ENCODE data around the gene IFITM2. TPM values are rescaled to one million over a fixed set of nuclear protein-coding genes. Genes with fewer than 3 reads are reported as not detected.

Gene IFITM2
- total and polyA plus RNA-seq, 2 donors, result 305 to 467 TPM

DNA sequence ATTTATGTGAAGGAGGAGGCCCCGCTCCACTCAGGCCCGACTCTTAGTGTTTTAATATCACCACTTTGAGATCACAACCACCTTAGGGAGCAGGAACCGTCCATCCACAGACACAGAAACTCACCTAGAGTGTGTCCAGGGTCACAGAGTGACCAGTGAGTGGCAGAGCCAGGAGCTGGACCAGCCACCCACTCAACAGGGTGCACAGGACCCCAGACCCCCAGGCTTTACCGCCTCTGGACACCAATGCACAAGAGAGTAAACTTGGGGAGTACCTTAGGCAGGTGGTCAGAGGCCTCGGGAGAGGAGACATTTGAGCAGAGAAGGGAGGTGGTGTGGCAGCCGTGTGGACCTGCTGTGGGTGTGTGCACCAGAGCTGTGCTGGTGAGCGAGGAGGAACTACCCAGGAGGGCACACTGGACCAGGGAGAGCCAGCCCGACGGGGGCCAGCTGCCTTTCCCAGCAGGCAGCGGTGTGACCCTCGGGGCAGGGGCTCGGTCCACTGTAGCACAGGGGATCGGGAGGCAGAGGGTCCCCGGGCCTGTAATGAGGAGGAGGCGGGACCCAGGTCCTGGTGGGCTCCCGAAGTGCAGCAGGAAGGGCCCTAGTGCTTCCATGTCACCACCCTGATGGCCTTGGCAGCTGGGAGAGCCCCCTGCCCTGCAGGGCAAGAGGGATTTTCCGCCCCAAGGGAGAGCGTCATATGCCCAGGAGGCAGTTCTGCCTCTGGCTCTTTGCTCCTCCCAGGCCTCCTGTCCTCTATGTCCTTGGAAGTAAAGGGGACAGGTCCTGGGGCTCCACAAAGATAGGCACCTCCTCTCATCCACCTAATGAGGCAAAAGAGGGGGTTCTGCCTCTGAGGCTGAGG, 36.9 kb upstream of the IFITM2 start:
- peak overlapping the region in 1 of 2 donors; percentile 66 for H3K27ac ChIP-seq (ENCODE audit: low read depth in 1 of 2, low read length in 1 of 2)
- H3K4me3 ChIP-seq (ENCODE audit: low read length in 2 of 2), result no peak overlapping the region
- peaks cover 0 to 7% of the 10 kb centered on the region in 2 donors for H3K9me3 ChIP-seq (ENCODE audit: control insufficient read depth in 2 of 2, insufficient read depth in 1 of 2, low read length in 1 of 2)
- DNase-seq (ENCODE audit: low read depth in 6 of 9, low spot score in 9 of 9), result no peak
- H3K27me3 ChIP-seq (ENCODE audit: control insufficient read depth in 2 of 2, insufficient read depth in 1 of 2, low read length in 1 of 2), result peaks cover 0 to 4% of the 10 kb centered on the region in 2 donors
- H3K4me1 ChIP-seq (ENCODE audit: control insufficient read depth in 2 of 2, insufficient read depth in 2 of 2, low read length in 2 of 2), result peaks cover 12 to 34% of the 10 kb centered on the region in 2 donors
- 88% methylated on average over 18 of the region's 18 CpGs for WGBS
- H3K36me3 ChIP-seq (ENCODE audit: control insufficient read depth in 2 of 2, insufficient read depth in 2 of 2, low read length in 1 of 2), result peaks cover 0 to 3% of the 10 kb centered on the region in 2 donors

GRCh38 chr11:271319-271715, 36.3 kb upstream of the IFITM2 start:
- WGBS, result 86% methylated on average over 8 of the region's 8 CpGs
- no peak overlapping the region for H3K27ac ChIP-seq (ENCODE audit: low read depth in 1 of 2, low read length in 1 of 2)
- H3K4me3 ChIP-seq (ENCODE audit: low read length in 2 of 2), result no peak overlapping the region
- H3K36me3 ChIP-seq (ENCODE audit: control insufficient read depth in 2 of 2, insufficient read depth in 2 of 2, low read length in 1 of 2), result peaks cover 0 to 3% of the 10 kb centered on the region in 2 donors
- H3K4me1 ChIP-seq (ENCODE audit: control insufficient read depth in 2 of 2, insufficient read depth in 2 of 2, low read length in 2 of 2), result peaks cover 12 to 34% of the 10 kb centered on the region in 2 donors
- DNase-seq (ENCODE audit: low read depth in 6 of 9, low spot score in 9 of 9), result no peak
- H3K27me3 ChIP-seq (ENCODE audit: control insufficient read depth in 2 of 2, insufficient read depth in 1 of 2, low read length in 1 of 2), result peaks cover 0 to 4% of the 10 kb centered on the region in 2 donors
- peaks cover 0 to 3% of the 10 kb centered on the region in 2 donors for H3K9me3 ChIP-seq (ENCODE audit: control insufficient read depth in 2 of 2, insufficient read depth in 1 of 2, low read length in 1 of 2)

- Histone ChIP-seq H3K9me3 (ENCODE audit: control insufficient read depth in 2 of 2, insufficient read depth in 1 of 2, low read length in 1 of 2) (no peaks in the 10 kb centered on the region), H3K36me3 (ENCODE audit: control insufficient read depth in 2 of 2, insufficient read depth in 2 of 2, low read length in 1 of 2) (peaks cover 0 to 3% of the 10 kb centered on the region in 2 donors), H3K4me3 (ENCODE audit: low read length in 2 of 2) (no peak overlapping the region), H3K27me3 (ENCODE audit: control insufficient read depth in 2 of 2, insufficient read depth in 1 of 2, low read length in 1 of 2) (peaks cover 0 to 8% of the 10 kb centered on the region in 2 donors), H3K4me1 (ENCODE audit: control insufficient read depth in 2 of 2, insufficient read depth in 2 of 2, low read length in 2 of 2) (peaks cover 12 to 32% of the 10 kb centered on the region in 2 donors), H3K27ac (ENCODE audit: low read depth in 1 of 2, low read length in 1 of 2) (no peak overlapping the region)
- 97% methylated on average over 22 of the region's 22 CpGs for WGBS
- no peak for DNase-seq (ENCODE audit: low read depth in 6 of 9, low spot score in 9 of 9)
Observed at GRCh38 chr11:272195-272930, 35.3 kb upstream of the IFITM2 start.

- DNase-seq (ENCODE audit: low read depth in 6 of 9, low spot score in 9 of 9), result no peak
Observed at GRCh38 chr11:272931-273198, 34.8 kb upstream of the IFITM2 start.

DNA sequence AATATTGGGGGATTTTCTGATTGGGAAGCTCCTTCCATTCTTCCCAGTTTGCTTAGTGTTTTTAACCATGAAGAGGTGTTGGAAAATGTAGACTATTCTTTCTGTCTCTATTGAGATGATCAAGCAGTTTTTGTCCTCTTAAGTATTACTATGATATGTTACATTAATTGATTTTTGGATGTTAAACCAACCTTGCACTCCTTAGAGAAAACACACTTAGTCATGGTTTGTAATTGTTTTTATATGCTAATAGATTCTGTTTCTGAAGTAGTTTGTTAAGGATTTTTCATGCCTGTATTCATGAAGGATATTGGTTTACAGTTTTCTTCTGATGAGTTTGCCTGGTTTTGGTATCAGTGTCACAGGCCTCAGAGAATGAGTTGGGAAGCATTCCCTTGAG, 31.4 kb upstream of the IFITM2 start:
- Histone ChIP-seq H3K36me3 (ENCODE audit: control insufficient read depth in 2 of 2, insufficient read depth in 2 of 2, low read length in 1 of 2) (no peaks in the 10 kb centered on the region), H3K27me3 (ENCODE audit: control insufficient read depth in 2 of 2, insufficient read depth in 1 of 2, low read length in 1 of 2) (peaks cover 30 to 46% of the 10 kb centered on the region in 2 donors), H3K4me3 (ENCODE audit: low read length in 2 of 2) (no peak overlapping the region), H3K4me1 (ENCODE audit: control insufficient read depth in 2 of 2, insufficient read depth in 2 of 2, low read length in 2 of 2) (peaks cover 0 to 31% of the 10 kb centered on the region in 2 donors), H3K9me3 (ENCODE audit: control insufficient read depth in 2 of 2, insufficient read depth in 1 of 2, low read length in 1 of 2) (peaks cover under 1 to 9% of the 10 kb centered on the region in 2 donors), H3K27ac (ENCODE audit: low read depth in 1 of 2, low read length in 1 of 2) (no peak overlapping the region)
- no peak for DNase-seq (ENCODE audit: low read depth in 6 of 9, low spot score in 9 of 9)

More at GRCh38 chr11:272931-273198, 34.8 kb upstream of the IFITM2 start:
- WGBS, result 90% methylated on average over 6 of the region's 6 CpGs
- Histone ChIP-seq H3K9me3 (ENCODE audit: control insufficient read depth in 2 of 2, insufficient read depth in 1 of 2, low read length in 1 of 2) (no peaks in the 10 kb centered on the region), H3K27ac (ENCODE audit: low read depth in 1 of 2, low read length in 1 of 2) (no peak overlapping the region), H3K27me3 (ENCODE audit: control insufficient read depth in 2 of 2, insufficient read depth in 1 of 2, low read length in 1 of 2) (peaks cover 0 to 13% of the 10 kb centered on the region in 2 donors), H3K36me3 (ENCODE audit: control insufficient read depth in 2 of 2, insufficient read depth in 2 of 2, low read length in 1 of 2) (peaks cover 0 to 2% of the 10 kb centered on the region in 2 donors), H3K4me3 (ENCODE audit: low read length in 2 of 2) (no peak overlapping the region), H3K4me1 (ENCODE audit: control insufficient read depth in 2 of 2, insufficient read depth in 2 of 2, low read length in 2 of 2) (peaks cover 7 to 31% of the 10 kb centered on the region in 2 donors)

GRCh38 chr11:278001-278951, 29.3 kb upstream of the IFITM2 start, which contains the start of gene NLRP6:
Gene NLRP6, plus strand, starts transcription at chr11:278407. Its CDS starts 163 bp downstream, at chr11:278570.
- H3K4me3 ChIP-seq (ENCODE audit: low read length in 2 of 2), result peak within 1 kb of the TSS in 1 of 2 donors; percentile 41
- H3K27ac ChIP-seq (ENCODE audit: low read depth in 1 of 2, low read length in 1 of 2), result peak within 1 kb of the TSS in 1 of 2 donors; percentile 18
- no peak for DNase-seq (ENCODE audit: low read depth in 6 of 9, low spot score in 9 of 9)
- H3K27me3 ChIP-seq (ENCODE audit: control insufficient read depth in 2 of 2, insufficient read depth in 1 of 2, low read length in 1 of 2), result peaks cover 48 to 62% of the 10 kb centered on the region in 2 donors
- H3K4me1 ChIP-seq (ENCODE audit: control insufficient read depth in 2 of 2, insufficient read depth in 2 of 2, low read length in 2 of 2), result peaks cover 0 to 40% of the 10 kb centered on the region in 2 donors
- H3K36me3 ChIP-seq (ENCODE audit: control insufficient read depth in 2 of 2, insufficient read depth in 2 of 2, low read length in 1 of 2), result no peaks in the 10 kb centered on the region
- WGBS, result 93% methylated on average over 21 of the region's 21 CpGs
- peaks cover 1 to 9% of the 10 kb centered on the region in 2 donors for H3K9me3 ChIP-seq (ENCODE audit: control insufficient read depth in 2 of 2, insufficient read depth in 1 of 2, low read length in 1 of 2)

- peak overlapping the region; percentile 24 to 41 for H3K4me3 ChIP-seq (ENCODE audit: low read length in 2 of 2)
- 20% methylated on average over 97 of the region's 97 CpGs for WGBS
- peaks cover 1 to 9% of the 10 kb centered on the region in 2 donors for H3K9me3 ChIP-seq (ENCODE audit: control insufficient read depth in 2 of 2, insufficient read depth in 1 of 2, low read length in 1 of 2)
- H3K27ac ChIP-seq (ENCODE audit: low read depth in 1 of 2, low read length in 1 of 2), result peak overlapping the region in 1 of 2 donors; percentile 36
- no peaks in the 10 kb centered on the region for H3K36me3 ChIP-seq (ENCODE audit: control insufficient read depth in 2 of 2, insufficient read depth in 2 of 2, low read length in 1 of 2)
- H3K4me1 ChIP-seq (ENCODE audit: control insufficient read depth in 2 of 2, insufficient read depth in 2 of 2, low read length in 2 of 2), result peaks cover 0 to 40% of the 10 kb centered on the region in 2 donors
- peak in 1 of 9 donors; percentile 34 for DNase-seq (ENCODE audit: low read depth in 6 of 9, low spot score in 9 of 9)
- peaks cover 54 to 70% of the 10 kb centered on the region in 2 donors for H3K27me3 ChIP-seq (ENCODE audit: control insufficient read depth in 2 of 2, insufficient read depth in 1 of 2, low read length in 1 of 2)
Observed at GRCh38 chr11:279040-279965, 28.3 kb upstream of the IFITM2 start.

All from thymus (tissue), 11 donors.